ENCODE data around the gene MVB12B. TPM values are rescaled to one million over a fixed set of nuclear protein-coding genes. Genes with fewer than 3 reads are reported as not detected.
A peak's percentile ranks its signal among the peaks of the same experiment; 100 is the strongest.
"Not testable (repeated sequence)": the region's sequence is repeated elsewhere in the genome, so short reads cannot be mapped to it uniquely, and the experiment has no call there.

MVB12B gene
- total RNA-seq, 1 donor from 2014 or later: 26.5 TPM

- not testable (repeated sequence) for DNase-seq
Measured at GRCh38 chr9:126540398-126540797, 213.8 kb downstream of the MVB12B start.

- no peak for DNase-seq
Measured at GRCh38 chr9:126543490-126543889, 216.9 kb downstream of the MVB12B start.

DNA sequence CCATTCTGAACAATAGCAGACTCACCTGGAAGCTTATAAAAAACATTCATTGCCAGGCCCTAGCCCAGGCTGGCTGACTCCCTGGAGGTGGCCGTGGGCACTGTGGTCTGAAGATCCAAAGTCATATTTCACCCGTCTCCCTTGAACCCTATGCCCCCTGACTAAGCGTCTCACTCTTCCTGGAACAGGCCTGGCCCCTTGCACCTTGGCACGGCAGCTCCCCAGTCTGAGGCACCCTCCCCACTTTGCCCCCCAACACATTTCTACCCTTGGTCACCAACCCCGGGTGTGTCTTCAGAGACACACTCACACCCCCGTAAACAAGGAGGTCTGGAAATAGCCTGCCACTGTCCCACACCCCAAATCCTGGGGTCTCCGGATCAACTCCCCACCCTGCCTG lies 218.5 kb downstream of the MVB12B start:
- DNase-seq: no peak

DNA sequence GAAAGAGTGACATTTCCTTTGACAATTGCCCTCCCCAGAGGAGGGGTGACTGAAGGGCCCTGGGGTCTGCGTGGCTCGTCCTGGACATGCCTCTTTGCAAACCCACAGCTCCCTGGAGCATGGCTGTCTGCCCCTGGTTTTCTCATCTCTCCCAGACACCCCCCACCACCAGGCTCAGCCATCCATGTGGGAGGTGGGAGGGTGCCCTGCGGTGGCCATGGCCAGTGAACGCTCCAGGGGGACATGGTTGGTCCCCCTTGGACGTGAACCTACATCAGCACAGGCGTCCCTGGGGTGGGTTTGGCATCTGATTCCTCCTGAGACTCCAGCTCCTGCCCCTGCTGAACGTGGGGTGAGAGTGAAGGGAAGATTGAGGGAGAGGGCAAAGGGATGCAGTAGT lies 219.4 kb downstream of the MVB12B start:
- no peak for DNase-seq

GRCh38 chr9:126548312-126548711 lies 221.7 kb downstream of the MVB12B start:
- DNase-seq: no peak

DNA sequence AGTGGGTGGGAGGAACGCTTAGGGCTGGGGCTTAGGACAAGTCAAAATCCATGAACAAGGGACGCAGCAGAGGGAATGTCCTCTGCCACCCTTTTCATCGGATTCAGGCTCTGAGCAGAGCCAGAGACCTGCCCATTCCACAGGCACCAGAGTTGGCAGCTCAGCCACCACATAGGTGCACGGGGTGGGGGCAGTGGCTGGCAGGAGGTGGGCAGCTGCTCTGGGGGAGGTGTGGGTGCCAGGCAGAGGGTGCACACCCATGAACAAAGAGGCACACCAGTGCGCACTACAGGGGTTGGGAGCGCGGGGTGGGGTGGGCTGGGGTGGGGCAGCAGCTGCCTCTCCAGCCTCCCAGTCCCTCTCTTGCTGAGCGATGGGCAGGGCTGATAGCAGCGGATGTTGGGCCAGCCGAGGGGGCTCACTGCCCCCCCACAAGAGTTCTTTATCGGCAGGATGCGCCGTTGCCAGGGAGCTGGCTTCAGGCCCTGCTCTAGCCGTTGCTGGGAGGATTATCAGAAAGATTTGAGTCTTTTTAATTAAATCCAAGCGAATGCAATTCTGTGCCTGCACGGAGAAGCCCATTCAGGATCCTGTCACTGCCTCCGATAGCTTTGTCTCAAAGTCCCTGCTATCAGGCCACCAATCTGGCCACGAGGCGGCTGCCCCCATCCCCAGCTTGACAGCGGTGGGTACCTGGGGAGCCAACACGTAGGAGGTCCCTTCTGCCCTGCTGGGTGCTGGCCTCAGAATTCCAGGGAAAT lies 222.8 kb downstream of the MVB12B start:
- no peak for DNase-seq

DNA sequence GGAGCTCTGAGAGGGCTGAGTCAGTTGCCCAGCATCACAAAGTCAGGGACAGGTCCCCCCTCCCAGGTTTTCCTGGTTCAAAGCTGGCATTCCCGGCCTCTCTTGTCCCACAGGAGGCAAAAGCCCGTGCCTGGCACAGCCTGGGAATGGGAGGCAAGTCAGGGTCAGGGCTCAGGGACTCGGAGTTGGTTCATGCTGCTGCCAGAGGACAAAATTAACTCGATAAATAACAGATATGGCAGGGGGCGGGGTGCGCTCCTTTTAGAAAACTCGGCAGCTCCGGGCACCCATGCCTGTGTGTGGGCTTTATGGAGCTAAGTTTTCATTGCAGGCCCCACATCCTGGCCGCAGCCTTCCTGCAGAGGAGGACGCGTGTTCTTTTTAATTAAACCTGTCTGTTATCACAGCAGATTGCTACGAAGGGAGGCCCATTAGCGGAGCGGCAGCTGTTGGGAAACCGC lies 224.3 kb downstream of the MVB12B start:
- DNase-seq: no peak

- no peak for DNase-seq
Measured at GRCh38 chr9:126551812-126552211, 225.2 kb downstream of the MVB12B start.

GRCh38 chr9:126554292-126554691 lies 227.7 kb downstream of the MVB12B start:
- no peak for DNase-seq

GRCh38 chr9:126555421-126555820 lies 228.8 kb downstream of the MVB12B start:
- not testable (repeated sequence) for DNase-seq

Small RNAs within 50 kb of the gene (small RNA-seq; reads per million reads assigned to genes)
- gene RF00108 (ENCODE audit: low replicate concordance): 0.24 reads per million, percentile 40 among the genes with 10 or more reads in this experiment

All from tongue (tissue), 3 donors.